ENCODE data around the gene G6PC2. TPM values are rescaled to one million over a fixed set of nuclear protein-coding genes. Genes with fewer than 3 reads are reported as not detected.
"Not testable (repeated sequence)": the region's sequence is repeated elsewhere in the genome, so short reads cannot be mapped to it uniquely, and the experiment has no call there.

G6PC2 gene
- total RNA-seq, 1 donor from 2014 or later, result not detected

GRCh38 chr2:168907940-168908662 lies 7.0 kb downstream of the G6PC2 start:
- no peak for DNase-seq

- DNase-seq, result no peak
Observed at GRCh38 chr2:168910330-168910729, 9.2 kb downstream of the G6PC2 start.

GRCh38 chr2:168912466-168912865 lies 11.4 kb downstream of the G6PC2 start:
- no peak for DNase-seq

GRCh38 chr2:168912901-168913369 lies 11.8 kb downstream of the G6PC2 start:
- no peak for DNase-seq

GRCh38 chr2:168913495-168913894 lies 12.4 kb downstream of the G6PC2 start:
- DNase-seq, result no peak

GRCh38 chr2:168915441-168916330 lies 14.6 kb downstream of the G6PC2 start:
- DNase-seq, result no peak

GRCh38 chr2:168916331-168916675 lies 15.2 kb downstream of the G6PC2 start:
- no peak for DNase-seq

- no peak for DNase-seq
Observed at GRCh38 chr2:168920504-168921157, 19.5 kb downstream of the G6PC2 start.

GRCh38 chr2:168926621-168927386 lies 25.7 kb downstream of the G6PC2 start:
- no peak for DNase-seq

GRCh38 chr2:168928113-168928831 lies 27.2 kb downstream of the G6PC2 start:
- DNase-seq, result no peak

GRCh38 chr2:168929031-168929430 lies 27.9 kb downstream of the G6PC2 start:
- DNase-seq, result no peak

GRCh38 chr2:168930242-168930641 lies 29.2 kb downstream of the G6PC2 start:
- DNase-seq, result no peak

- DNase-seq, result not testable (repeated sequence)
Observed at GRCh38 chr2:168932174-168932573, 31.1 kb downstream of the G6PC2 start.

GRCh38 chr2:168934826-168935225 lies 33.7 kb downstream of the G6PC2 start:
- DNase-seq, result no peak

- no peak for DNase-seq
Observed at GRCh38 chr2:168935810-168936581, 34.9 kb downstream of the G6PC2 start.

- DNase-seq, result no peak
Observed at GRCh38 chr2:168939061-168939460, 38.0 kb downstream of the G6PC2 start.

- DNase-seq, result no peak
Observed at GRCh38 chr2:168939918-168940317, 38.8 kb downstream of the G6PC2 start.

GRCh38 chr2:168941297-168941696 lies 40.2 kb downstream of the G6PC2 start:
- no peak for DNase-seq

GRCh38 chr2:168944065-168944464 lies 43.0 kb downstream of the G6PC2 start:
- DNase-seq, result no peak

- no peak for DNase-seq
Observed at GRCh38 chr2:168945508-168945907, 44.4 kb downstream of the G6PC2 start.

Data from skin of body (tissue), 2 donors.